GM12892 (cell line): ENCODE results near the gene SDCCAG8.

Experiments
- POLR2A ChIP-seq: IDR thresholded peaks from 2 replicates; pipeline ENCODE4 v1.6.1; 2011; ENCODE audit warnings: low read depth, low read length, control low read depth
- POLR2AphosphoS5 ChIP-seq: IDR thresholded peaks from 2 replicates; pipeline ENCODE4 v1.6.1; 2011; ENCODE audit warnings: low read depth, low read length, control low read depth
- TAF1 ChIP-seq: IDR thresholded peaks from 2 replicates; pipeline ENCODE4 v1.6.1; 2011; ENCODE audit warnings: low read depth, mild to moderate bottlenecking, control low read depth, low read length, borderline replicate concordance

GRCh38 chr1:243520831-243521230 lies 265.0 kb downstream of the SDCCAG8 start:
- TF ChIP-seq POLR2A = no peak
- no peak for TF ChIP-seq TAF1
- TF ChIP-seq POLR2AphosphoS5 = no peak
